LNCaP clone FGC (cell line): ENCODE measurements around the gene MYCBPAP.

Experiments used
- DNase-seq: peaks from one replicate; pipeline ENCODE4 v3.0.0-alpha.2; 2011; ENCODE audit warnings: low read depth
- H3K4me3 ChIP-seq: 2 replicates; pipeline ENCODE4 v1.5.1; 2011; ENCODE audit warnings: mild to moderate bottlenecking, low read depth, low read length, control low read depth
- CTCF ChIP-seq: IDR thresholded peaks from 2 replicates; pipeline ENCODE4 v1.5.1; 2012; ENCODE audit warnings: mild to moderate bottlenecking; ENCODE audit not compliant: control insufficient read depth, insufficient read depth; ENCODE audit errors: extremely low read depth

Gene MYCBPAP

DNA sequence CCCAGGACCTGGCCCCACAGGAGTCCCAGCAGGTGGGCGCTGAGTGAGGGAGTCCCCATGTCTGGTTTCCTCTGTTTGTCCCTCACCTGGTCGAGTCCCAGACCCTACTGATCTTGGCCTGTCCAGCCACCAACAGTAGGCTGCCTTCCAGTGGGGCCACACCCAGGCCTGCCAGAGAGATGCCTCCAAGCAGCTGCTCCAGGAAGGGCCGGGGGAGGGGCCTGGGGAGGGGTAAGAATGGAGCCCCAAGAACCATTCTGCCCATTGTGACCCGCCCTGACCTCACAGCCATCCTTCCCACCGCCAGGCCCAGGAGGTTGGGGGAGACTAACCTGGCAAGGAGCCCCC, 39.5 kb downstream of the MYCBPAP start:
- TF ChIP-seq CTCF = no peak
- DNase-seq = no peak
- peak overlapping the region; percentile 79 for H3K4me3 ChIP-seq

- no peak for DNase-seq
- H3K4me3 ChIP-seq = no peak overlapping the region
- TF ChIP-seq CTCF = no peak
These were observed 40.6 kb downstream of the MYCBPAP start for GRCh38 chr17:50548831-50549230.

DNA sequence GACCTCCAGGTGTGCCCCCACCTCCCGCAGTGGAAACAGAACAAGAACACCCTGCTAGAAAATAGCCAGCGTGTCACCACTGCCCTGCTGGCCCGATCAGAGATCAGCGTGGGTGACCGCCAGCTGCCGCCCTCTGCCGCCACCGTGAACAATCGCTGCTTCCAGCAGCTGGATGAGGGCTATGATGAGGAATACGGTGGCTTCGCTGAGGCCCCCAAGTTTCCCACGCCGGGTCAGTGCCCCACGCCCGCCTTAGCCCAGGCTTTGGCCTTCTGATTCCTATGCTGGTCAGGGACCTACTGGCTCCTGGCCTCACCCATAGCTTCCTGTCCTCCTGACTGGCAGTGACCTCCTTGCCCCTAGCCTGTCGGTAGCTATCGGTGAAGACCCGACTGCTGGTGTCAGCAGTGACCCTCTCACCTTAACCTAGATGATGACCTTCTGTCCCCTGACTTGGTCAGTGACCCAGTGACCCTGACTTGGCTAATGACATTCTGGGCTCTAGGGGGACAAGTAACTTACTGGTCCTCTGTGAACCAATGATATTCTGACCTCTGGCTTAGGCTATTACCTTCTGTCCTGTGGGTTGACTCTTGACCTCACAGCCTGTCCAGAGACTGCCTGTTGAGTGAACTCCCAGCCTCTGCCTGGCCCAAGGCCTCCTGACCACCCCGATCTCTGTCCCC, 41.2 kb downstream of the MYCBPAP start:
- no peak for TF ChIP-seq CTCF
- H3K4me3 ChIP-seq = no peak overlapping the region
- no peak for DNase-seq

- DNase-seq = no peak
- no peak for TF ChIP-seq CTCF
- no peak overlapping the region for H3K4me3 ChIP-seq
These were observed 41.7 kb downstream of the MYCBPAP start for GRCh38 chr17:50549969-50550368.

GRCh38 chr17:50550661-50551432, 42.6 kb downstream of the MYCBPAP start:
- no peak overlapping the region for H3K4me3 ChIP-seq
- DNase-seq = no peak
- TF ChIP-seq CTCF = peak; percentile 80

- no peak for TF ChIP-seq CTCF
- H3K4me3 ChIP-seq = no peak overlapping the region
- no peak for DNase-seq
These were observed 43.2 kb downstream of the MYCBPAP start for GRCh38 chr17:50551433-50551815.
